Fibroblast of the conjunctiva (primary cell): ENCODE data around the gene CHGA.

Experiments
- DNase-seq: peaks from one replicate; pipeline ENCODE4 v3.0.0-alpha.2; 2010; ENCODE audit warnings: low read depth

CHGA gene

GRCh38 chr14:92961567-92961855, 38.6 kb downstream of the CHGA start:
- DNase-seq, result no peak

- no peak for DNase-seq
Observed at GRCh38 chr14:92962031-92962830, 39.3 kb downstream of the CHGA start.

- no peak for DNase-seq
Observed at GRCh38 chr14:92962831-92963095, 39.8 kb downstream of the CHGA start.

- DNase-seq, result no peak
Observed at GRCh38 chr14:92963301-92964123, 40.6 kb downstream of the CHGA start.

- no peak for DNase-seq
Observed at GRCh38 chr14:92964124-92965109, 41.5 kb downstream of the CHGA start.

GRCh38 chr14:92965281-92965680, 42.3 kb downstream of the CHGA start:
- no peak for DNase-seq

- DNase-seq, result peak; percentile 41
Observed at GRCh38 chr14:92967346-92967926, 44.5 kb downstream of the CHGA start.

GRCh38 chr14:92968291-92969020, 45.5 kb downstream of the CHGA start:
- DNase-seq, result no peak

- no peak for DNase-seq
Observed at GRCh38 chr14:92969430-92969829, 46.5 kb downstream of the CHGA start.

GRCh38 chr14:92969871-92970270, 46.9 kb downstream of the CHGA start:
- DNase-seq, result no peak

- DNase-seq, result no peak
Observed at GRCh38 chr14:92970271-92970670, 47.3 kb downstream of the CHGA start.

GRCh38 chr14:92971601-92972180, 48.7 kb downstream of the CHGA start:
- no peak for DNase-seq

GRCh38 chr14:92973261-92973797, 50.4 kb downstream of the CHGA start:
- peak; percentile 68 for DNase-seq

- DNase-seq, result peak; percentile 18
Observed at GRCh38 chr14:92973798-92974372, 50.9 kb downstream of the CHGA start.

- no peak for DNase-seq
Observed at GRCh38 chr14:92974541-92975345, 51.8 kb downstream of the CHGA start.

GRCh38 chr14:92976268-92976667, 53.3 kb downstream of the CHGA start:
- DNase-seq, result no peak

GRCh38 chr14:92978229-92979021, 55.5 kb downstream of the CHGA start:
- DNase-seq, result no peak

GRCh38 chr14:92980866-92981265, 57.9 kb downstream of the CHGA start:
- no peak for DNase-seq

- no peak for DNase-seq
Observed at GRCh38 chr14:92981726-92982125, 58.8 kb downstream of the CHGA start.
